H1 (cell line): Measurements from ENCODE around the gene ZNF648. TPM values are rescaled to one million over a fixed set of nuclear protein-coding genes. Genes with fewer than 3 reads are reported as not detected.

Experiments used
- CHD7 ChIP-seq: fragments of 300-600 bp; sonication (generic); IDR thresholded peaks from 2 replicates; pipeline ENCODE4 v1.7.1; 2012; ENCODE audit warnings: low read length, moderate library complexity, mild to moderate bottlenecking, inconsistent platforms; ENCODE audit not compliant: insufficient replicate concordance
- polyA plus RNA-seq, 7 experiments: library from polyadenylated mRNA; depleted of rRNA in 3 of 7; stranded (reverse) in 5 of 7; unstranded in 2 of 7; fragments of >200 nt in 5 of 7; fragments of 200-250 nt in 2 of 7; gene quantifications; 1 replicate in 5 of 7; 2 replicates in 1 of 7; 4 replicates in 1 of 7; pipeline versions ENCODE4 v1.2.1 to v1.2.3, GENCODE V29; 2011 to 2013; ENCODE audit warnings: missing spikeins in 2 of 7, mixed read lengths in 2 of 7
- total RNA-seq: library from RNA; stranded (reverse); fragmentation: NEBNext Ultra II Directional; extraction: Animal tissue kit (Norgen Biotek cat#: 25700); gene quantifications from 2 replicates; pipeline ENCODE4 v1.2.1, GENCODE V29; 2021

ZNF648 gene
- total and polyA plus RNA-seq, 2 of the 8 experiments (the other 6 are each of a cell fraction or from before 2014, with no cell fraction given) = 0.20 to 0.53 TPM

DNA sequence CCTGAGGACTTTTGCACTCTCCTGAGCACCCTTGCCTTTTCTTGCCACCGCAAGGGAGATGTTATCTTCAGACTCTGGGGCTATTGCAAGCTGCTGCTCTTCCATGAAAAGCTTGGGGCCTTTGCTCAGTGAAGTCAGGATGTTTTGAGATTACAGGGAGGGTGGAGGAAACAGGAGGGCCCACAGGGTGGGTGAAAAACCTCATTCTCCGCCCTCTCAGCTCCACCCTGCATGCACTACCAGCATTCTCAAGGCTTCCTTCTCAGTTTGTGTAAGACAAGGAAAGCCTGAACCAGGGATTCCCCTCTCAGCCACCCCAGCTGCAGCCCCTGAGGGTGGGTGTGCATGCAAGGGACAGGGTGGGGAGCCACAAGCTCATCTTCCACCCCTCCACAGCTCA lies 25.8 kb upstream of the ZNF648 start (continued):
- no peak for TF ChIP-seq CHD7
